NCI-H510A (cell line): Measurements from ENCODE around the gene HIVEP2.
"Not testable (repeated sequence)": the region's sequence is repeated elsewhere in the genome, so short reads cannot be mapped to it uniquely, and the experiment has no call there.

ENCODE experiments used
- DNase-seq: peaks from one replicate; lab custom pipeline; 2025; lab: John Stamatoyannopoulos, UW

The HIVEP2 gene

GRCh38 chr6:142945049-142945445 lies at the start of gene HIVEP2:
HIVEP2 (minus strand) TSS chr6:142945176; CDS start chr6:142774738, 170,438 bp downstream.
- DNase-seq: peak; percentile 9

GRCh38 chr6:142993977-142994376 lies 49.0 kb upstream of the HIVEP2 start:
- DNase-seq: no peak

GRCh38 chr6:142987490-142987889 lies 42.5 kb upstream of the HIVEP2 start:
- no peak for DNase-seq

GRCh38 chr6:142985281-142985680 lies 40.3 kb upstream of the HIVEP2 start:
- DNase-seq: no peak

- no peak for DNase-seq
Measured at GRCh38 chr6:142984386-142984785, 39.4 kb upstream of the HIVEP2 start.

GRCh38 chr6:142975365-142975764 lies 30.4 kb upstream of the HIVEP2 start:
- no peak for DNase-seq

GRCh38 chr6:142970941-142971340 lies 26.0 kb upstream of the HIVEP2 start:
- DNase-seq: not testable (repeated sequence)

GRCh38 chr6:142968601-142969000 lies 23.6 kb upstream of the HIVEP2 start:
- DNase-seq: no peak

GRCh38 chr6:142966294-142966693 lies 21.3 kb upstream of the HIVEP2 start:
- no peak for DNase-seq

- DNase-seq: no peak
Measured at GRCh38 chr6:142965164-142965563, 20.2 kb upstream of the HIVEP2 start.

- DNase-seq: no peak
Measured at GRCh38 chr6:142960098-142960497, 15.1 kb upstream of the HIVEP2 start.

- no peak for DNase-seq
Measured at GRCh38 chr6:142958343-142958742, 13.4 kb upstream of the HIVEP2 start.

- DNase-seq: no peak
Measured at GRCh38 chr6:142956726-142957125, 11.8 kb upstream of the HIVEP2 start.

- no peak for DNase-seq
Measured at GRCh38 chr6:142954844-142955243, 9.9 kb upstream of the HIVEP2 start.

GRCh38 chr6:142953373-142954273 lies 8.6 kb upstream of the HIVEP2 start:
- no peak for DNase-seq

- DNase-seq: no peak
Measured at GRCh38 chr6:142952614-142953013, 7.6 kb upstream of the HIVEP2 start.

GRCh38 chr6:142950291-142950690 lies 5.3 kb upstream of the HIVEP2 start:
- no peak for DNase-seq

- no peak for DNase-seq
Measured at GRCh38 chr6:142947714-142948480, 2.9 kb upstream of the HIVEP2 start.

GRCh38 chr6:142946924-142947713 lies 2.1 kb upstream of the HIVEP2 start:
- no peak for DNase-seq

- DNase-seq: peak; percentile 93
Measured at GRCh38 chr6:142946181-142946923, 1.4 kb upstream of the HIVEP2 start.

- DNase-seq: no peak
Measured at GRCh38 chr6:142945446-142946180, 637 bp upstream of the HIVEP2 start.
